GM23338 (cell line): Measurements from ENCODE around the gene ZSWIM5.

Source experiments
- CTCF ChIP-seq, 2 experiments: fragments of 200-600 bp in 1 of 2; sonication (generic) in 1 of 2; conservative IDR thresholded peaks; 2 replicates each; pipeline versions ENCODE4 v1.5.1 to v1.6.1; 2016 to 2017; ENCODE audit warnings: antibody characterized with exemption in 2 of 2, low read depth in 2 of 2, mild to moderate bottlenecking in 2 of 2, moderate library complexity in 1 of 2
- EZH2 ChIP-seq: fragments of 200-600 bp; sonication (generic); IDR thresholded peaks from one replicate; pipeline ENCODE4 v1.8.0; 2017; ENCODE audit warnings: antibody characterized with exemption, mild to moderate bottlenecking, low read depth; ENCODE audit not compliant: unreplicated experiment
- EZH2phosphoT487 ChIP-seq: fragments of 200-600 bp; sonication (generic); IDR thresholded peaks from one replicate; pipeline ENCODE4 v1.8.1; 2018; ENCODE audit warnings: antibody characterized with exemption; ENCODE audit not compliant: unreplicated experiment
- POLR2AphosphoS5 ChIP-seq: IDR thresholded peaks from 2 replicates; pipeline ENCODE4 v1.6.1; 2016; ENCODE audit warnings: antibody characterized with exemption, low read depth
- REST ChIP-seq: IDR thresholded peaks from one replicate; pipeline ENCODE4 v1.6.1; 2018; ENCODE audit warnings: antibody characterized with exemption; ENCODE audit not compliant: unreplicated experiment
- STAT1 ChIP-seq: IDR thresholded peaks from one replicate; pipeline ENCODE4 v1.6.1; 2016; ENCODE audit warnings: antibody characterized with exemption; ENCODE audit not compliant: unreplicated experiment

GRCh38 chr1:45035631-45036301 lies 170.6 kb downstream of the ZSWIM5 start:
- TF ChIP-seq POLR2AphosphoS5 (no peak), CTCF (conservative IDR thresholded peaks at IDR 0.05; ENCODE audit: low read depth in 2 of 2) (no peak), STAT1 (no peak), EZH2 (no peak), EZH2phosphoT487 (no peak), REST (no peak)
